SJCRH30 (cell line): Measurements from ENCODE around the gene IL32. TPM values are rescaled to one million over a fixed set of nuclear protein-coding genes. Genes with fewer than 3 reads are reported as not detected.

Experiments
- DNase-seq, 2 experiments: peaks; one replicate each; pipeline ENCODE4 v3.0.0-alpha.2; 2015 to 2020
- H3K27ac ChIP-seq: fragments of 250-450 bp; sonication (Bioruptor Pico); 2 replicates; pipeline ENCODE4 v1.5.1; 2020; ENCODE audit warnings: mild to moderate bottlenecking, moderate library complexity
- H3K27me3 ChIP-seq: fragments of 250-450 bp; sonication (Bioruptor Pico); 2 replicates; pipeline ENCODE4 v1.5.1; 2020; ENCODE audit warnings: mild to moderate bottlenecking, moderate library complexity
- H3K36me3 ChIP-seq: fragments of 250-450 bp; sonication (Bioruptor Pico); 2 replicates; pipeline ENCODE4 v1.5.1; 2020; ENCODE audit warnings: mild to moderate bottlenecking, moderate library complexity
- H3K4me1 ChIP-seq: fragments of 250-450 bp; sonication (Bioruptor Pico); 2 replicates; pipeline ENCODE4 v1.5.1; 2020; ENCODE audit warnings: mild to moderate bottlenecking, moderate library complexity
- H3K4me3 ChIP-seq: fragments of 250-450 bp; sonication (Bioruptor Pico); 2 replicates; pipeline ENCODE4 v1.5.1; 2020; ENCODE audit warnings: mild to moderate bottlenecking, moderate library complexity
- H3K9me3 ChIP-seq: fragments of 250-450 bp; sonication (Bioruptor Pico); replicated peaks from 2 replicates; pipeline ENCODE4 v1.5.1; 2020; ENCODE audit warnings: mild to moderate bottlenecking, moderate library complexity
- total RNA-seq: library from RNA; depleted of rRNA; stranded (reverse); fragments of >200 nt; shearing (Covaris generic); gene quantifications from 2 replicates; pipeline ENCODE4 v1.2.3, GENCODE V29; 2014

The IL32 gene
- total RNA-seq, 1 experiment from 2014 or later = 158 TPM

DNA sequence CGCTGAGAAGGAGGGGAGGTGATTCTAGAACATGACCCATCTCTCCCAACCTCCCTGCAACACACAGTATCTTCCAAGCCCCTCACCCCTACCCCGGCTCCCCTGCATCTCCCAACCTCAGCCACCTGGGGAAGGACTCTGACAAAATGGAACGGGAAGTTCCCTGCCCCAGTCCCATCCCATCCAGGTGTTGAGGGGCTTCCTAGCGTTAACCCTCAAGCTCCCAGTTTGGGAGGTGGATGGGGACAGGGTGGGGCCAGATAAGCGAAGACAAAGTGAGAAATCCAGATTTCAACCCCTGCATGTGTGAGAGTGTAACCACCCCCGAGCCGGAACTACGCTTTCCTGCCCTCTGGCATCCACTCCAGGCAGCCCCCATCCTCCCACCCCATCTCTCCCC lies 31.8 kb downstream of the IL32 start:
- Histone ChIP-seq H3K27ac (peak overlapping the region; percentile 29; the same call in 1 of the 2 replicates), H3K4me3 (no peak overlapping the region), H3K27me3 (no peaks in the 10 kb centered on the region)

GRCh38 chr16:3098459-3099394 lies 33.3 kb downstream of the IL32 start, which contains the start of gene ZSCAN10:
TSS of gene ZSCAN10 (minus strand) at chr16:3099294. CDS start at chr16:3092937, 6,357 bp downstream.
- no peaks in the 10 kb centered on the region for H3K36me3 ChIP-seq
- no peak for DNase-seq
- H3K27me3 ChIP-seq = no peaks in the 10 kb centered on the region
- peaks cover 18% of the 10 kb centered on the region for H3K4me1 ChIP-seq
- H3K27ac ChIP-seq = no peak within 1 kb of the TSS
- H3K4me3 ChIP-seq = no peak within 1 kb of the TSS
- no peaks in the 10 kb centered on the region for H3K9me3 ChIP-seq

More for the DNA sequence above, 31.8 kb downstream of the IL32 start:
- Histone ChIP-seq H3K36me3 (no peaks in the 10 kb centered on the region), H3K9me3 (no peaks in the 10 kb centered on the region), H3K4me1 (peaks cover 24% of the 10 kb centered on the region)
- DNase-seq = no peak

DNA sequence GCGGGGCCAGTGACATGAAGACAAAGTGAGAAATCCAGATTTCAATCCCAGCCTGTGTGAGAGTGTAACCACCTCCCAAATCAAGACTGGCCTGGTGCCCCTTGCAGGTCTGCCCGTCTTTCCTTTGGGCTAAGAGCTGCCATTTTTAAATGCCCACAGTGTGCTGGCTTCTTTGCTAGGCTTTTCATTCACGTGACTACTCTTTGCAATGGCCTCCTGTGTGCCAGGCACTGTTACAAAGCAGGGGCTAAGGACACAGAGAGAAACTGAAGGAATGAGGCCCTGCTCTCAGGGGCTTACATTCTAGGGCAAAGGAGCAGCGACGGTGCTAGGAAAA lies 33.9 kb downstream of the IL32 start:
- Histone ChIP-seq H3K4me3 (no peak overlapping the region), H3K9me3 (no peaks in the 10 kb centered on the region), H3K27ac (no peak overlapping the region), H3K36me3 (no peaks in the 10 kb centered on the region), H3K27me3 (no peaks in the 10 kb centered on the region), H3K4me1 (peaks cover 18% of the 10 kb centered on the region)
- no peak for DNase-seq

DNA sequence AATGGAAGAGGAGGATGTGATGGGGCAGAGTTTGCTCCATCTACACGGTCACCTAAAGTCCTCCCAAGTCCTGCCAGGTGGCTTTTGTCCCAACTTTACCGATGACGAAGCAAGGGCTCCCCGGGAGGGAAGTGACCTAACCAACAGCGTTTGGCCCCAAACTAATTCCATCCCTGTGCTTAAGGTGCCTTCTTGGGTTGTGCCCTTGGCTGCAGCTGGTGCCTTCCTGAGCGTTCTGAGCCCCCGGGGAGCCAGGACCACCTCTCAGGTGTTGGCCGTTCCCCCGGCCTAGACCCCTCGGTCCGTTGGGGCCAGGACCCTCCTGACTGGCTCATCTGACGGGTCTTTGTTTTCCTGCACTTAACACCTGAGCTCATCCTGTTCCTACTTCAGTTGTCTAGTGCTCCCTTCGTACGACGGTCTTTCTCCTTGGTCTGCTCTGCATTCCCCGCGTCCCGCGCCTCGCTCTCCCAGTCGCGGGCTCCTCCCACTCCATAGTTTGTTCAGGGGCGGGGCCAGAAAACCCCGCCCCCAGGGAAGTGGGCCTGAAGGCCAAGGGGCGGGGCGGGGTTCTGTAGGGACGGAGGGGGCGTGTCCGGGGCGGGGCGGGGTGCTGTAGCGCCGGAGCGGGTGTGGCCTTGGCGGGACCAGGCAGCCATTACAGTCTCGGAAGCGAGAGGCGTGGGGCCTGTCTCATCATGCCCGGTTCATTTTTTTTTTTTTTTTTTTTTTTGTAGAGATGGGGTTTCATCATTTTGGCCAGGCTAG lies 34.5 kb downstream of the IL32 start:
- Histone ChIP-seq H3K9me3 (no peaks in the 10 kb centered on the region), H3K4me1 (peaks cover 18% of the 10 kb centered on the region), H3K4me3 (no peak overlapping the region), H3K27ac (no peak overlapping the region), H3K27me3 (no peaks in the 10 kb centered on the region), H3K36me3 (no peaks in the 10 kb centered on the region)
- DNase-seq = no peak

DNA sequence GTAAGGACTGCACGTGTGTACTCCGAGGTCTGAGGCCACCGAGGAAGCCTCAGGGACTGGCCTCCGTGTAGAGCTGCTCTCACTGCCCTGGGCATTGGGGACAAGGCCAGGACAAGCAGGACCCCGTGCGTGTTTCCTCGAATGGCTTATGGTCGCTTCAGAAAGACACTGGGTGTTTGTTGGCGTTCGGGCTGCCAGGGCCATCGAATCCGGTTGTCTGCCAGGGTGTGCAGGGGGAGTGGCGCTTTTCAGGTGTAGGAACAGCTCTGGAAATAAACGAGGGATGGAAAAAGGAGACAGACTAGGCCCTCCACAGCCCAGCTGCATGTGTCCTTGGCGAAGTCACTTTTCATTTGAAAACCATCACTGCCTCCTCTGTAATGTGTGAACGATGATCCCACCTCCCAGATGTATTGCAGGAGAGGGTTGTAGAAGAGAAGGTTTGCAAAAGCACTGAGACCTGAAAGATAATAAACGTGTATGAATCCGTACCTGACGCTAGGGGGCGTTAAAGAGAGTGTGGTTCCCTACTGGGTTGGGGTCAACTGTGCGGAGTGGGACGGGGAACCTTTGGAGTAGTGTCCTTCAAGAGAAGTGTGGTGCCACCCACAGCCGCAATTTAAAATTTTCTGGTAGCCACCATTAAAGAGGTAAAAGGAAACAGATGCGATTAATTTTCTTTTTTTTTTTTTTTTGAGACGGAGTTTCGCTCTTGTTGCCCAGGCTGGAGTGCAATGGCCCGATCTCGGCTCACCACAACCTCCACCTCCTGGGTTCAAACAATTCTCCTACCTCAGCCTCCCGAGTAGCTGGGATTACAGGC lies 35.8 kb downstream of the IL32 start:
- no peak overlapping the region for H3K4me3 ChIP-seq
- H3K27ac ChIP-seq = no peak overlapping the region
- H3K36me3 ChIP-seq = no peaks in the 10 kb centered on the region
- no peak for DNase-seq
- no peaks in the 10 kb centered on the region for H3K9me3 ChIP-seq
- H3K4me1 ChIP-seq = peaks cover 20% of the 10 kb centered on the region
- H3K27me3 ChIP-seq = no peaks in the 10 kb centered on the region

- no peaks in the 10 kb centered on the region for H3K9me3 ChIP-seq
- peak in 1 of 2 experiments; percentile 65 for DNase-seq
- no peak overlapping the region for H3K27ac ChIP-seq
- peaks cover 20% of the 10 kb centered on the region for H3K4me1 ChIP-seq
- H3K36me3 ChIP-seq = no peaks in the 10 kb centered on the region
- H3K4me3 ChIP-seq = no peak overlapping the region
- no peaks in the 10 kb centered on the region for H3K27me3 ChIP-seq
These were observed 36.5 kb downstream of the IL32 start for GRCh38 chr16:3101841-3102470.

GRCh38 chr16:3106205-3106928 lies 40.9 kb downstream of the IL32 start:
- peak; percentile 92 to 93 for DNase-seq
- H3K27me3 ChIP-seq = no peaks in the 10 kb centered on the region
- peaks cover 10% of the 10 kb centered on the region for H3K4me1 ChIP-seq
- H3K27ac ChIP-seq = peak overlapping the region; percentile 67
- H3K36me3 ChIP-seq = no peaks in the 10 kb centered on the region
- no peaks in the 10 kb centered on the region for H3K9me3 ChIP-seq
- H3K4me3 ChIP-seq = peak overlapping the region; percentile 75

GRCh38 chr16:3112058-3112880 lies 46.8 kb downstream of the IL32 start, which contains the start of gene ZNF205:
TSS of gene ZNF205 (plus strand) at chr16:3112586. CDS start at chr16:3113431, 845 bp downstream.
- Histone ChIP-seq H3K4me1 (peaks cover 16% of the 10 kb centered on the region), H3K36me3 (peaks cover 17% of the 10 kb centered on the region), H3K27me3 (no peaks in the 10 kb centered on the region), H3K27ac (peak within 1 kb of the TSS; percentile 96), H3K4me3 (peak within 1 kb of the TSS; percentile 68), H3K9me3 (no peaks in the 10 kb centered on the region)
- peak; percentile 83 to 86 for DNase-seq

GRCh38 chr16:3112881-3113574 lies 47.6 kb downstream of the IL32 start:
- H3K9me3 ChIP-seq = no peaks in the 10 kb centered on the region

GRCh38 chr16:3113765-3114479 lies 48.5 kb downstream of the IL32 start:
- H3K4me1 ChIP-seq = peaks cover 12% of the 10 kb centered on the region
- no peaks in the 10 kb centered on the region for H3K9me3 ChIP-seq
- H3K27ac ChIP-seq = peak overlapping the region; percentile 96
- H3K4me3 ChIP-seq = peak overlapping the region; percentile 68
- peaks cover 26% of the 10 kb centered on the region for H3K36me3 ChIP-seq
- DNase-seq = peak; percentile 73 to 74
- H3K27me3 ChIP-seq = no peaks in the 10 kb centered on the region

More at GRCh38 chr16:3112881-3113574, 47.6 kb downstream of the IL32 start:
- peak; percentile 44 to 54 for DNase-seq
- H3K4me1 ChIP-seq = peaks cover 16% of the 10 kb centered on the region
- peaks cover 17% of the 10 kb centered on the region for H3K36me3 ChIP-seq
- no peaks in the 10 kb centered on the region for H3K27me3 ChIP-seq
- peak overlapping the region; percentile 96 for H3K27ac ChIP-seq
- peak overlapping the region; percentile 68 for H3K4me3 ChIP-seq

GRCh38 chr16:3115003-3115402 lies 49.6 kb downstream of the IL32 start:
- Histone ChIP-seq H3K4me3 (peak overlapping the region; percentile 68; the same call in 1 of the 2 replicates), H3K36me3 (peaks cover 33% of the 10 kb centered on the region), H3K27me3 (no peaks in the 10 kb centered on the region), H3K9me3 (no peaks in the 10 kb centered on the region), H3K27ac (peak overlapping the region; percentile 96), H3K4me1 (peaks cover 12% of the 10 kb centered on the region)
- DNase-seq = no peak

DNA sequence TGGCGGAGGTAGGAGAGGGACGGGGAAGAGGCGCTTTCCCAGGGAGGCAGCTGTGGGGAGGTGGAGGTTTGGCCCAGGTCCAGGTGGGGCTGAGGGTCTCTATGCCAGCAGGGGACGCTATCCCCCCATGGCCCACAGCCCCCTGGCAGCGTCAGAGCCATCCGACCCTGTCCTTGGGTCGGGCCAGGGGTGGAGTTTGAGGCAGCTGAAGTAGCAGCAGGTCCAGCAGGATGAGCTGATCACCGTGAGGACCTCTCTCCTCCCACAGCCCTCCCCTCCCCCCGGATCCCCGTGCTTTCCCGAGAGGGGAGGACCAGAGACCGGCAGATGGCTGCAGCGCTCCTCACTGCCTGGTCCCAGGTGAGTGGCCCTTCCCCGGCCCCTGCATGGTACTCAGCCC lies 50.1 kb downstream of the IL32 start:
- no peaks in the 10 kb centered on the region for H3K27me3 ChIP-seq
- peaks cover 35% of the 10 kb centered on the region for H3K36me3 ChIP-seq
- no peak overlapping the region for H3K27ac ChIP-seq
- DNase-seq = no peak
- H3K4me3 ChIP-seq = no peak overlapping the region
- peaks cover 12% of the 10 kb centered on the region for H3K4me1 ChIP-seq
- no peaks in the 10 kb centered on the region for H3K9me3 ChIP-seq
